ENCODE data around the gene DCBLD1. TPM values are rescaled to one million over a fixed set of nuclear protein-coding genes. Genes with fewer than 3 reads are reported as not detected.
A peak's percentile ranks its signal among the peaks of the same experiment; 100 is the strongest.

DCBLD1 gene
- total and polyA plus RNA-seq, 9 of the 15 experiments (the other 6 are each of a cell fraction or from before 2014, with no cell fraction given): 0.80 to 8.5 (median 6.8) TPM

- ChIA-PET CTCF (ENCODE audit: low intra/inter-chr PET ratio) (no interaction called here), POLR2A (interaction anchor here (0.8 to 2.2 kb wide), 2 partner anchors 11 kb away, joined by 3 to 8 read pairs; no protein-coding TSS in a partner anchor)
- H3K27me3 ChIP-seq (ENCODE audit: control insufficient read depth in 2 of 2, insufficient read depth in 2 of 2, low read length in 2 of 2): no peaks in the 10 kb centered on the region
- FAIRE-seq (no peak), ATAC-seq (no peak), DNase-seq (ENCODE audit: extremely low read depth in 1 of 4, low spot score in 3 of 4) (no peak)
- peaks cover 0 to 19% of the 10 kb centered on the region in 2 experiments; a peak in 3 of 5 replicates for H3K4me1 ChIP-seq (replicated peaks in 1 of 2; ENCODE audit: control insufficient read depth in 2 of 2, insufficient read depth in 2 of 2, low read length in 2 of 2)
- H4K20me1 ChIP-seq (replicated peaks; ENCODE audit: control insufficient read depth, insufficient read depth, low read length): no peaks in the 10 kb centered on the region
- TF ChIP-seq, protein P1, sequence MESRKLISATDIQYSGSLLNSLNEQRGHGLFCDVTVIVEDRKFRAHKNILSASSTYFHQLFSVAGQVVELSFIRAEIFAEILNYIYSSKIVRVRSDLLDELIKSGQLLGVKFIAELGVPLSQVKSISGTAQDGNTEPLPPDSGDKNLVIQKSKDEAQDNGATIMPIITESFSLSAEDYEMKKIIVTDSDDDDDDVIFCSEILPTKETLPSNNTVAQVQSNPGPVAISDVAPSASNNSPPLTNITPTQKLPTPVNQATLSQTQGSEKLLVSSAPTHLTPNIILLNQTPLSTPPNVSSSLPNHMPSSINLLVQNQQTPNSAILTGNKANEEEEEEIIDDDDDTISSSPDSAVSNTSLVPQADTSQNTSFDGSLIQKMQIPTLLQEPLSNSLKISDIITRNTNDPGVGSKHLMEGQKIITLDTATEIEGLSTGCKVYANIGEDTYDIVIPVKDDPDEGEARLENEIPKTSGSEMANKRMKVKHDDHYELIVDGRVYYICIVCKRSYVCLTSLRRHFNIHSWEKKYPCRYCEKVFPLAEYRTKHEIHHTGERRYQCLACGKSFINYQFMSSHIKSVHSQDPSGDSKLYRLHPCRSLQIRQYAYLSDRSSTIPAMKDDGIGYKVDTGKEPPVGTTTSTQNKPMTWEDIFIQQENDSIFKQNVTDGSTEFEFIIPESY (CRISPR knock-in tag; IDR thresholded peaks at IDR 0.05): peak; percentile 74
- TF ChIP-seq POLR3A (IDR thresholded peaks at IDR 0.05; ENCODE audit: borderline replicate concordance, extremely low read depth, insufficient read depth, insufficient read length): no peak
- no peak overlapping the region for H3K4me2 ChIP-seq (ENCODE audit: insufficient read depth, low read length)
- no peak overlapping the region for H3K9ac ChIP-seq (ENCODE audit: insufficient read depth in 1 of 2, low read depth in 2 of 2, low read length in 2 of 2)
- no peak overlapping the region for H3K27ac ChIP-seq (ENCODE audit: extremely low read depth, low read depth, low read length)
- H3K9me3 ChIP-seq (replicated peaks; ENCODE audit: control insufficient read depth, insufficient read depth, low read depth, low read length): no peaks in the 10 kb centered on the region
- peaks cover 16% of the 10 kb centered on the region; the same call in 2 of the 3 replicates for H3K36me3 ChIP-seq (ENCODE audit: control insufficient read depth, insufficient read depth, low read length)
- intact Hi-C loops (cut with micrococcal nuclease) (no loop called here), in situ Hi-C loops (cut with MboI) (no loop called here)
- BruUV-seq (replicated peaks): no TSS peak
- no peak overlapping the region for H3K4me3 ChIP-seq
- no peaks in the 10 kb centered on the region for H3K79me2 ChIP-seq (ENCODE audit: control insufficient read depth, insufficient read depth, low read length)
- WGBS (ENCODE audit: insufficient coverage, low coverage, missing lambda C conversion rate): 96% methylated on average over 46 of the region's 64 CpGs
- H3K9me1 ChIP-seq (ENCODE audit: control insufficient read depth, insufficient read depth, low read length): no peaks in the 10 kb centered on the region
- H2AFZ ChIP-seq (ENCODE audit: low read depth, low read length): no peak overlapping the region
These were observed 65.5 kb downstream of the DCBLD1 start for GRCh38 chr6:117547688-117548621.
